Activated naive CD8-positive, alpha-beta T cell (primary cell): ENCODE data around the gene CRYBG2.

Source experiments
- H3K27ac Mint-ChIP-seq: one replicate; pipeline ENCODE4 v1.8.0; 2021; ENCODE audit warnings: mixed read lengths
- H3K27me3 Mint-ChIP-seq: one replicate; pipeline ENCODE4 v1.8.0; 2021; ENCODE audit warnings: mixed read lengths
- H3K36me3 Mint-ChIP-seq: one replicate; pipeline ENCODE4 v1.8.0; 2021; ENCODE audit warnings: mixed read lengths
- H3K4me1 Mint-ChIP-seq: one replicate; pipeline ENCODE4 v1.8.0; 2021; ENCODE audit warnings: low read depth, mixed read lengths
- H3K4me3 Mint-ChIP-seq: one replicate; pipeline ENCODE4 v1.8.0; 2021; ENCODE audit warnings: mild to moderate bottlenecking, mixed read lengths
- H3K9me3 Mint-ChIP-seq: one replicate; pipeline ENCODE4 v1.8.0; 2021; ENCODE audit warnings: low read depth, mixed read lengths

CRYBG2 gene

GRCh38 chr1:26360807-26361604 is 7.1 kb upstream of the CRYBG2 start:
- H3K27me3 Mint-ChIP-seq: peaks cover 5% of the 10 kb centered on the region
- peak overlapping the region; percentile 80 for H3K4me3 Mint-ChIP-seq
- no peaks in the 10 kb centered on the region for H3K9me3 Mint-ChIP-seq

GRCh38 chr1:26359981-26360806 is 6.3 kb upstream of the CRYBG2 start:
- Mint-ChIP-seq H3K4me3 (peak overlapping the region; percentile 80), H3K9me3 (no peaks in the 10 kb centered on the region), H3K36me3 (no peaks in the 10 kb centered on the region), H3K27me3 (peaks cover 5% of the 10 kb centered on the region), H3K27ac (no peak overlapping the region), H3K4me1 (peaks cover 46% of the 10 kb centered on the region)

More at GRCh38 chr1:26360807-26361604, 7.1 kb upstream of the CRYBG2 start:
- peaks cover 46% of the 10 kb centered on the region for H3K4me1 Mint-ChIP-seq
- H3K27ac Mint-ChIP-seq: no peak overlapping the region
- H3K36me3 Mint-ChIP-seq: no peaks in the 10 kb centered on the region

- H3K27me3 Mint-ChIP-seq: peaks cover 5% of the 10 kb centered on the region
- H3K36me3 Mint-ChIP-seq: no peaks in the 10 kb centered on the region
- peak overlapping the region; percentile 72 for H3K4me3 Mint-ChIP-seq
- no peaks in the 10 kb centered on the region for H3K9me3 Mint-ChIP-seq
- H3K4me1 Mint-ChIP-seq: peaks cover 35% of the 10 kb centered on the region
- H3K27ac Mint-ChIP-seq: peak overlapping the region; percentile 25
Measured at GRCh38 chr1:26358411-26359384, 4.8 kb upstream of the CRYBG2 start.

- peaks cover 24% of the 10 kb centered on the region for H3K4me1 Mint-ChIP-seq
- H3K9me3 Mint-ChIP-seq: no peaks in the 10 kb centered on the region
- H3K27ac Mint-ChIP-seq: no peak overlapping the region
- no peaks in the 10 kb centered on the region for H3K36me3 Mint-ChIP-seq
- H3K27me3 Mint-ChIP-seq: peaks cover 4% of the 10 kb centered on the region
- no peak overlapping the region for H3K4me3 Mint-ChIP-seq
Measured at GRCh38 chr1:26357121-26357602, 3.2 kb upstream of the CRYBG2 start.

GRCh38 chr1:26356106-26356505 is 2.2 kb upstream of the CRYBG2 start:
- Mint-ChIP-seq H3K27ac (no peak overlapping the region), H3K36me3 (no peaks in the 10 kb centered on the region), H3K27me3 (peaks cover 2% of the 10 kb centered on the region), H3K4me3 (no peak overlapping the region), H3K4me1 (peaks cover 22% of the 10 kb centered on the region), H3K9me3 (no peaks in the 10 kb centered on the region)

GRCh38 chr1:26354972-26355371 is 1.0 kb upstream of the CRYBG2 start:
- H3K4me3 Mint-ChIP-seq: no peak overlapping the region
- peaks cover 14% of the 10 kb centered on the region for H3K4me1 Mint-ChIP-seq
- no peaks in the 10 kb centered on the region for H3K36me3 Mint-ChIP-seq
- H3K27ac Mint-ChIP-seq: no peak overlapping the region
- no peaks in the 10 kb centered on the region for H3K27me3 Mint-ChIP-seq
- no peaks in the 10 kb centered on the region for H3K9me3 Mint-ChIP-seq

- H3K27ac Mint-ChIP-seq: no peak overlapping the region
- no peaks in the 10 kb centered on the region for H3K9me3 Mint-ChIP-seq
- H3K36me3 Mint-ChIP-seq: no peaks in the 10 kb centered on the region
- H3K4me3 Mint-ChIP-seq: no peak overlapping the region
- H3K27me3 Mint-ChIP-seq: no peaks in the 10 kb centered on the region
- peaks cover under 1% of the 10 kb centered on the region for H3K4me1 Mint-ChIP-seq
Measured at GRCh38 chr1:26353210-26353859, 595 bp downstream of the CRYBG2 start.

- Mint-ChIP-seq H3K27ac (no peak overlapping the region), H3K27me3 (no peaks in the 10 kb centered on the region), H3K9me3 (no peaks in the 10 kb centered on the region), H3K36me3 (no peaks in the 10 kb centered on the region), H3K4me1 (no peaks in the 10 kb centered on the region), H3K4me3 (no peak overlapping the region)
Measured at GRCh38 chr1:26352338-26352679, 1.6 kb downstream of the CRYBG2 start.

GRCh38 chr1:26351590-26352337 is 2.2 kb downstream of the CRYBG2 start:
- Mint-ChIP-seq H3K4me1 (no peaks in the 10 kb centered on the region), H3K9me3 (no peaks in the 10 kb centered on the region), H3K36me3 (no peaks in the 10 kb centered on the region), H3K27me3 (no peaks in the 10 kb centered on the region), H3K27ac (no peak overlapping the region), H3K4me3 (no peak overlapping the region)

- Mint-ChIP-seq H3K27me3 (no peaks in the 10 kb centered on the region), H3K9me3 (no peaks in the 10 kb centered on the region), H3K36me3 (no peaks in the 10 kb centered on the region), H3K4me3 (no peak overlapping the region), H3K4me1 (no peaks in the 10 kb centered on the region), H3K27ac (no peak overlapping the region)
Measured at GRCh38 chr1:26350701-26351589, 3.0 kb downstream of the CRYBG2 start.

GRCh38 chr1:26350343-26350700 is 3.6 kb downstream of the CRYBG2 start:
- H3K4me3 Mint-ChIP-seq: no peak overlapping the region
- no peaks in the 10 kb centered on the region for H3K27me3 Mint-ChIP-seq
- no peaks in the 10 kb centered on the region for H3K9me3 Mint-ChIP-seq
- no peaks in the 10 kb centered on the region for H3K4me1 Mint-ChIP-seq
- H3K36me3 Mint-ChIP-seq: no peaks in the 10 kb centered on the region
- no peak overlapping the region for H3K27ac Mint-ChIP-seq

GRCh38 chr1:26349877-26350244 is 4.1 kb downstream of the CRYBG2 start:
- Mint-ChIP-seq H3K36me3 (no peaks in the 10 kb centered on the region), H3K27me3 (no peaks in the 10 kb centered on the region), H3K4me1 (no peaks in the 10 kb centered on the region), H3K27ac (no peak overlapping the region), H3K9me3 (no peaks in the 10 kb centered on the region), H3K4me3 (no peak overlapping the region)
